Left ventricle myocardium inferior (tissue), 1 donor: Measurements from ENCODE around the gene CDC42BPB. TPM values are rescaled to one million over a fixed set of nuclear protein-coding genes. Genes with fewer than 3 reads are reported as not detected.
"Not testable (repeated sequence)": the region's sequence is repeated elsewhere in the genome, so short reads cannot be mapped to it uniquely, and the experiment has no call there.

Experiments
- DNase-seq: peaks from one replicate; pipeline ENCODE4 v3.0.0-alpha.2; 2020
- H3K27ac ChIP-seq: fragments of 200-600 bp; replicated peaks from 2 replicates; pipeline ENCODE4 v1.8.0; 2021
- H3K27me3 ChIP-seq: fragments of 200-600 bp; 2 replicates; pipeline ENCODE4 v1.8.0; 2021; ENCODE audit warnings: low read depth
- H3K36me3 ChIP-seq: fragments of 200-600 bp; 2 replicates; pipeline ENCODE4 v1.8.0; 2021
- H3K4me1 ChIP-seq: fragments of 200-600 bp; 2 replicates; pipeline ENCODE4 v1.8.0; 2021
- H3K4me3 ChIP-seq: fragments of 200-600 bp; 2 replicates; pipeline ENCODE4 v1.8.0; 2021; ENCODE audit warnings: mild to moderate bottlenecking, moderate library complexity
- H3K9me3 ChIP-seq: fragments of 200-600 bp; replicated peaks from 2 replicates; pipeline ENCODE4 v1.8.0; 2021
- intact Hi-C: fragments of 100-400 bp; cut with micrococcal nuclease; formaldehyde crosslinking; loops from one replicate; pipeline ENCODE4 v1.11.0; 2022
- total RNA-seq: library from RNA; stranded (reverse); fragmentation: NEBNext Ultra II Directional; extraction: Animal tissue kit (Norgen Biotek cat#: 25700); gene quantifications from one replicate; pipeline ENCODE4 v1.2.1, GENCODE V29; 2021
- TF ChIP-seq, protein P1 (sequence below): fragments of 200-600 bp; IDR thresholded peaks from 2 replicates; pipeline ENCODE4 v1.8.0; 2021; ENCODE audit warnings: antibody characterized with exemption, mild to moderate bottlenecking, borderline replicate concordance
- donor health status: DM: no; HTN: yes; CAD: no; lungs with severe emphysema.

The CDC42BPB gene
- total RNA-seq, 1 donor from 2014 or later, result 67.1 TPM

DNA sequence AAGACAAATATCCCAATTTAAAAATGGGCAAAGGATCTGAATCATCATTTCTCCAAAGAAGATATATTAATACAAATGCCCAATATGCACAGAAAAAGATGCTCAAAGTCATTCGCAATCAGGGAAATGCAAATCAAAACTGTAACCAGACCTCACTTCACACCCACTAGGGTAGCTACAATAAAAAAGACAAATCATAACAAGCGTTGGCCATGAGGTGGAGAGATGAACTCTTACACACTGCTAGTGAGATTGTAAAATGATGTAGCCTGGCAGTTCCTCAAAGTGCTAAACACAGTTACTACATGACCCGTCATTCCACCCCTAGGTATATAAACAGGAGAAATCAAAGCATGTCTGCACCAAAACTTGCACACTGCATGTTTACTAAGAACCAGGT, 30.4 kb downstream of the CDC42BPB start:
- intact Hi-C loops, result no loop called here
- Histone ChIP-seq H3K4me3 (no peak overlapping the region), H3K9me3 (peaks cover 4% of the 10 kb centered on the region), H3K27me3 (no peaks in the 10 kb centered on the region), H3K27ac (no peak overlapping the region), H3K4me1 (peaks cover 55% of the 10 kb centered on the region), H3K36me3 (no peaks in the 10 kb centered on the region)
- TF ChIP-seq, protein P1, sequence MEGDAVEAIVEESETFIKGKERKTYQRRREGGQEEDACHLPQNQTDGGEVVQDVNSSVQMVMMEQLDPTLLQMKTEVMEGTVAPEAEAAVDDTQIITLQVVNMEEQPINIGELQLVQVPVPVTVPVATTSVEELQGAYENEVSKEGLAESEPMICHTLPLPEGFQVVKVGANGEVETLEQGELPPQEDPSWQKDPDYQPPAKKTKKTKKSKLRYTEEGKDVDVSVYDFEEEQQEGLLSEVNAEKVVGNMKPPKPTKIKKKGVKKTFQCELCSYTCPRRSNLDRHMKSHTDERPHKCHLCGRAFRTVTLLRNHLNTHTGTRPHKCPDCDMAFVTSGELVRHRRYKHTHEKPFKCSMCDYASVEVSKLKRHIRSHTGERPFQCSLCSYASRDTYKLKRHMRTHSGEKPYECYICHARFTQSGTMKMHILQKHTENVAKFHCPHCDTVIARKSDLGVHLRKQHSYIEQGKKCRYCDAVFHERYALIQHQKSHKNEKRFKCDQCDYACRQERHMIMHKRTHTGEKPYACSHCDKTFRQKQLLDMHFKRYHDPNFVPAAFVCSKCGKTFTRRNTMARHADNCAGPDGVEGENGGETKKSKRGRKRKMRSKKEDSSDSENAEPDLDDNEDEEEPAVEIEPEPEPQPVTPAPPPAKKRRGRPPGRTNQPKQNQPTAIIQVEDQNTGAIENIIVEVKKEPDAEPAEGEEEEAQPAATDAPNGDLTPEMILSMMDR, result no peak
- DNase-seq, result no peak

DNA sequence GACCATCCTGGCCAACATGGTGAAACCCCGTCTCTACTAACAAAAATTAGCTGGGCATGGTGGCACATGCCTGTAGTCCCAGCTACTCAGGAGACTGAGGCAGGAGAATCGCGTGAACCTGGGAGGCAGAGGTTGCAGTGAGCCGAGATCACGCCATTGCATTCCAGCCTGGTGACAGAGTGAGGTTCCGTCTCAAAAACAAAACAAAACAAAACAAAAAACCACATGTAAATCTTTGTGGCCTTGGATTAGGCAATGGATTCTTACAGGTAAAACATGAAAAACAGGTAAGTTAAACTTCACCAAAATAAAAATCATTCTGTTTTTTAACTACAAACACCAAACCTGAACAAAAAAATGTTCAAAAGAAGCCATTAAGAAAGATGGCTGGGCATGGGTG, 31.2 kb downstream of the CDC42BPB start:
- DNase-seq, H3K4me3 ChIP-seq, H3K27ac ChIP-seq, H3K36me3 ChIP-seq, intact Hi-C loops, H3K27me3 ChIP-seq, H3K9me3 ChIP-seq: not testable (repeated sequence)
- H3K4me1 ChIP-seq, result peaks cover 55% of the 10 kb centered on the region

DNA sequence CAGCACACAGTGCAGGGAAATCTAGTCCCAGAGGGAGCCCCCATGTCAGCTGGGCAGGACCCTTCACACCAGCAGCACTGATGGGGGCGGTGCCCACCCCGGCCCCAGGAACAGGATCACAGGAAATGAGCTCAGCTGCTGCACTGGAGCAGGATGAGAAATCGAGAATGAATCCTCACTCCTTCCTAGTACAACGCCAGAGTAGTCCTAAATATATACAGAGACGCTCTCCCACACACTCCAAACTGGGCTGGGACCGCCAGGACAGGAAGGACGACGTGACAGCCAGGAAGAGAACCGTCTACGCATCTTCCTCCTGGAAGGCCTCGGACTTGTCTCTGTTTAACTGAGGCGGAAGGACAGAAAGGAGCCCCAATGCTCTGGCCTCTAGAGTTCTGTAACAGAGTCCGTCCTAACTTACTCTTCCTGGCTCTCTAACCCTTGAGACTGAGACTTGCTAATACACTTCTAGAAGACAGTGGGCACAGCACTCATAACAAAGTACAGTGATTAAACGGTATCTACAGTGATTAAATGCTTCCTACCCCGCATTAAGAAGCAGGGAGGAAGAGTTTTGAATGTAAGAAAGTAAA, 33.4 kb downstream of the CDC42BPB start:
- Histone ChIP-seq H3K36me3 (no peaks in the 10 kb centered on the region), H3K9me3 (peaks cover 4% of the 10 kb centered on the region), H3K4me3 (peak overlapping the region; percentile 40), H3K4me1 (peaks cover 67% of the 10 kb centered on the region), H3K27me3 (no peaks in the 10 kb centered on the region), H3K27ac (peak overlapping the region; percentile 68)
- TF ChIP-seq, protein P1, result no peak
- intact Hi-C loops, result no loop called here
- peak; percentile 32 for DNase-seq

DNA sequence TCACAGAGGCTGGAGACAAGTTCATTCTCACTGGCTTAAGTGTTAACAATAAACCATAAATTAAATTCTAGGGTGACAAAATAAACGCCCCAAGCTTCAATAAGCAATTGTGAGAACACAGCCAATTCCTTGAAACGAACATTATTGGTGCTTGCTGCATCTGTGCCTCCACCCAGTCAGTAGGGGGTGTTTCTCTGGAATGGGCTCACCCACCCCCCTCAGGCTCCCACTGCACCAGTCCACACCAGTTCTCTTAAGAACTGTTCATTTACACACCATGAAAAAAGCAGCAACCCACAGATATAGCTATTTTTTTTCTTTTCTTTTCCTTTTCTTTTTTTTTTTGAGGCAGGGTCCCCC, 34.7 kb downstream of the CDC42BPB start:
- H3K36me3 ChIP-seq, result no peaks in the 10 kb centered on the region
- H3K27ac ChIP-seq, result peak overlapping the region; percentile 39
- TF ChIP-seq, protein P1, result no peak
- H3K4me3 ChIP-seq, result no peak overlapping the region
- intact Hi-C loops, result no loop called here
- DNase-seq, result no peak
- H3K9me3 ChIP-seq, result peaks cover 4% of the 10 kb centered on the region
- no peaks in the 10 kb centered on the region for H3K27me3 ChIP-seq
- H3K4me1 ChIP-seq, result peaks cover 69% of the 10 kb centered on the region

DNA sequence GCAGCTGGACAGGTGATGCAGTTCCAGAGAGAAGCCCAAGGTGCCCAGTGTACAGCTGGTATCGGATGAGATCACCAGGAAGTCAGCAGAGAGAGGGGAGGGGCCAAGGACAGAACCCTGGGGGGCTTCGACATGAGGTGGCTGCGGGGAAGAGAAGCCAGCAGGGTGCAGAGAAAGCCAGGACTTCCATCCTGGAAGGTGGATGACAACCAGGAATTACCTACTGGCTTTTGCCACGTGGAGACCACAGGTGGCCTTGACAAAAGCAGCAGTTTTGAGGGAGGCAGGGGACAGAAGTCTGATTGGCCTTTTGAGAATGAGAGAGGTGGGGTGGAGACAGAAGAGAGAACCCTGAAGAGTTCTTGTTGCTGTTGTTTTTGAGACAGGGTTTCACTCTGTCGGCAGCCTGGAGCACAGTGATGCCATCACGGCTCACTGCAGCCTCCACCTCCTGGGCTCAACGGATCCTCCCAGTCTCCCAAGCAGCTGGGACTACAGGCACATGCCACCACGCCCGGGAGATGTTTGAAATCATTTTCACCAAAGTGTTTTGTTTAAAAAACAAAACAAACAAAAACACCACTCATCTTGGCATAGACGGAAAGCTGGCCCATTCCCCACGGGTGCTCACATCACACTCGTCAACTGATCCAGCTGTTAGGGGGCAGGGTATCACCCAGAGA, 35.2 kb downstream of the CDC42BPB start:
- peaks cover 4% of the 10 kb centered on the region for H3K9me3 ChIP-seq
- no peaks in the 10 kb centered on the region for H3K36me3 ChIP-seq

DNA sequence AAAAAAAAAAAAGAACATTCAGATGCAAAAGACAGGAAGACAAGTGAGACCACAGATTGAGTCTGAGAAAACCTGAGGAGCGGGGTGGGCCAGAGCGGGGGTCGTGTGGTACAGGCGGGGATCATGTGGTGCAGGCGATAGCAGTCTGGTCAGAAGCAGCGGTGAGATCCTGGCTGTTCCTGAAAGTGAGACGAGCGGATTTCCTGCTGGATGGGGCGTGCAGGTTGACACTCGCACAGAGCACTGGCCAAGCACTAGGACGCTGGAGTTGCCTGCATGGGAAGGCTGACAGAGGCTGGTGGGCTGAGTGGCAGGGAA, 35.7 kb downstream of the CDC42BPB start:
- H3K4me3 ChIP-seq, result no peak overlapping the region
- peaks cover 77% of the 10 kb centered on the region for H3K4me1 ChIP-seq
- H3K36me3 ChIP-seq, result no peaks in the 10 kb centered on the region
- TF ChIP-seq, protein P1, result no peak
- H3K27me3 ChIP-seq, result no peaks in the 10 kb centered on the region
- intact Hi-C loops, result no loop called here
- H3K27ac ChIP-seq, result peak overlapping the region; percentile 39
- DNase-seq, result no peak
- peaks cover 4% of the 10 kb centered on the region for H3K9me3 ChIP-seq

More for the DNA sequence above, 35.2 kb downstream of the CDC42BPB start:
- no peak overlapping the region for H3K4me3 ChIP-seq
- TF ChIP-seq, protein P1, result no peak
- peaks cover 72% of the 10 kb centered on the region for H3K4me1 ChIP-seq
- intact Hi-C loops, result no loop called here
- DNase-seq, result no peak
- H3K27me3 ChIP-seq, result no peaks in the 10 kb centered on the region
- peak overlapping the region; percentile 39 for H3K27ac ChIP-seq
